Left renal cortex interstitium (tissue), 4 donors: ENCODE data around the gene CLEC14A. TPM values are rescaled to one million over a fixed set of nuclear protein-coding genes. Genes with fewer than 3 reads are reported as not detected.

Source experiments
- DNase-seq, 4 donors: peaks; one replicate each; pipeline ENCODE4 v3.0.0-alpha.2; 2013; ENCODE audit warnings: low read depth in 4 of 4, low spot score in 2 of 4, missing footprints in 1 of 4
- polyA plus RNA-seq, 4 donors: library from polyadenylated mRNA; unstranded; fragments of 120-200 nt; gene quantifications; one replicate each; pipeline ENCODE4 v1.2.1, GENCODE V29; 2013; ENCODE audit not compliant: insufficient read length in 4 of 4

The CLEC14A gene
- polyA plus RNA-seq, 4 donors, result 14.0 to 20.6 (median 15.7) TPM

GRCh38 chr14:38252066-38252710 lies 3.7 kb downstream of the CLEC14A start:
- no peak for DNase-seq

DNA sequence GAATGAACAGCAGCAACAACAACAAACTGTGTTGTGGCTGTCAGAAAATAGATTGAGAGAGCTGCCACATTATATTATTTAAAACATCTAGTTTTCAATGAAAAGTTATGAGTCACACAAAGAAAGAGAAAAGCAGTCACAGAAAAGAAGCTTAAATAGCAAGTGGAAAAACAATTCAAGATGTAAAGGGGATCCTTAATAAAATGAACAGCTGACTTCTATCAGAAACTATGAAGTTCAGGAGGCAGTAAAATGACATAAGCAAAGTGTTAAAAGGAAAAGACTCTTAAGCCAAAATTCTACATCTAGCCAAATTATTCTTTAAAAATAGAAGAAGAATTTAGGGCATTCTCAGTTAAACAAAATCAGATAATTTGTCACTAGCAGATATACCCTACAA lies 5.6 kb downstream of the CLEC14A start:
- no peak for DNase-seq

- no peak for DNase-seq
These were observed 7.4 kb downstream of the CLEC14A start for GRCh38 chr14:38248321-38249028.

DNA sequence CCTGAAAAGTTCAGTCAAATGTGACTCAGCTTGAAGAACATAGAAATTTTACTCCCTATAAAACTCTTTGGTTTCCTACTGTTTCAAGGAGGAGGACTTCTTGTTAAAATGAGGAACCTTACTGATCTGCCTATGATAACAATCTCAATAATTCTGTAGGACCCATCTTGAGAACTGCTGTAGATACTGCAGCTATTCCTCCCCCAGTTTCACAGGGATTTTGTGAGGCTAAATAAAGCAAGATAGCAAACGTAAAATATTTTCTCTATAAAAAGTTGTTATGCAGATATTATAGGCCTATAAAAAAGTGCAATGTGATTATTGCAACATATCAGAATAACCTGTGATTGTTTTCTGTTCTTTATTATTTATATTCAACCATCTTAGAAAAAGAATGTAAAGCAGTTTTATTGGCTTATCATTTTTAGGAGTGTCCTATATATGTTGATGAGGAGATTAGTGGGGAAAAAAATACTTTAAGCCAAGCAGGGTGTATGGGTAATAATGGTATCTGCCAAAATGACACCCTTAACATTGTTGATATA lies 12.1 kb downstream of the CLEC14A start:
- DNase-seq, result no peak

GRCh38 chr14:38238878-38239277 lies 17.0 kb downstream of the CLEC14A start:
- DNase-seq, result no peak

- no peak for DNase-seq
These were observed 17.6 kb downstream of the CLEC14A start for GRCh38 chr14:38238332-38238731.

- DNase-seq, result no peak
These were observed 22.7 kb downstream of the CLEC14A start for GRCh38 chr14:38233218-38233617.

DNA sequence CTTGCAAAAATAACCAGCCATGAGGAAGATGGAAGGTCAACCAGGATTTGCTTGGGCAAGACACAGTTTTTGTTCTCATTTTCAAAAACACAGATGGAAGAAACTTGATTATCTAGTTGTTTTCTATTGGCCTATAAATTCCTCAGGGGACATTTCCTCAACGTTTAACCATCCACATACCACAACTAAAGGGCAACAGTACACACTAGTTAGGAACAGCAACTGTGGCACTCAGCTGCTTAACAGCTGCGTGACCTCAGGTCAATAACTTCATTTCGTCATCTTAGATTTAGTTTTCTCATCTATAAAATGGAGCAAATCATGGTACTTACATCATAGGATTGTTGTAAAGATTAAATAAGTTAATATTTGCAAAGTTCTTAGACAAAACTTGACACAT lies 29.5 kb downstream of the CLEC14A start:
- DNase-seq, result no peak

- DNase-seq, result no peak
These were observed 29.9 kb downstream of the CLEC14A start for GRCh38 chr14:38225946-38226345.

DNA sequence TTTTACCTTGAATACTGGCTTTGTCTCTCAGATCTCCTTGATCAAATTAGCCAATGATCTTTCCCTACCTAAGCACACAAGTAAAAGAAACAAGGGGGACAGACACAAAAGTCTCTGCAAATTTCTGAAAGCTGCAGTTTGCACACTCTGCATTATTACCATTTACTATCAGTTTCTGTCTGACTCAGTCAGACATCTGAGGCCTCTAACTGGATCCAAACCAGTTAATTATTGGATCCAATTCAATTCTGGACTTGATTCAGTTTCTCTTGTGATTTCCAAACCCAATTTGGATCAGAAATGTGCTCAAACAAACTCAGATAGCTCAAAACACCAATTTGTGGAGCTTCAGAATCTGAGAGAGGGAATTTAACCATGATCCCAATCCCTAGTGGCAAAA lies 31.6 kb downstream of the CLEC14A start:
- no peak for DNase-seq

DNA sequence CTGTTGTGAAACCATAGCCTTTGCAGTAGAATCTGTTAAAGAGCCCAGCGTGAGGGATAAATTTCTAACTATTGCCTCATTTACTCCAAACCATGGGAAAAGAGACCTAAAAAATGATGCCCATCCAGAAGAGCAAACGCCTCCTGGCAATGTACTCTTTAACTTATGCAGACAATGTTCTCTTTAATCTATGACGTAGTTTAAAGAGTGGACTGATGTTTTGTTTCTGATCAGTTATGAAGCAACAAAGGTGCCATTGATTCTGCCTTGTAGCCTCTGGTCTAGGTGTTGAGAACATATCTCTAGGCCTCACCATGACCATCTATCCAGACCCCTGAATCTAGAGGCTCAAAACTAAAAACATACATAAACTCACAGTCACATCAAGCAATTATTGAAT lies 34.8 kb downstream of the CLEC14A start:
- no peak for DNase-seq

GRCh38 chr14:38217553-38217952 lies 38.3 kb downstream of the CLEC14A start:
- DNase-seq, result no peak

DNA sequence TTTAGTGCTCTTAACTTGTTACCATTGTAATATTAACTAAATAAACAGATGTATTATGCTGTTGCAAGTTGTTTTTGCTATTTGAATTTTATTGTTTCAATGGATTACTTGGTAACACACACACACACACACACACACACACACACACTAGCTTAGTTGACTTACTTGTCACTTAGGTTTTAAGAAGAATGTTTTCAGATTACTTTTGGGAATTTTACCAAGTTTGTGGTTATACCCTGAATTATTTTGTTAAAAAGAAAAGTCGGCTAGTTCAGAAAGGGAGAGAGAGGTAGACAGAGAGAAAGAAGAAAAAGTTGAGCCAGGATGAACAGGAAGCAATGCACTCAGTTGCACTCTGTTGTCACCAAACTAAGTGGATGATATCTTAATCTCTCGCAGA lies 42.9 kb downstream of the CLEC14A start:
- no peak for DNase-seq

DNA sequence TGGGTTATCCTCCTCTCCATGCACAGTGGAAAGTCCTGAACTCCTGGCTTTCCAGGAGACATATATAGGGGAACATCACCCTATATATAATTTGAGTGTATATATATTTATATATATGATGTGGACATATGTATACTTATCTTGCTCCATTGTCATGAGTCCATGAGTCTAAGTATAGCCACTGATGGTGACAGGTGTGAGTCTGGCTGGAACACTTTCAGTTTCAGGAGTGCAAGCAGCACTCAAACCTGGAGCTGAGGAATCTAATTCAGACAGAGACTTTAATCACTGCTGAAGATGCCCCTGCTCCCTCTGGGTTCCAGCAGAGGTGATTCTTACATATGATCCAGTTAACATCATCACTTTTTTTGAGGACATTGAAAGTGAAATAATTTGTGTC lies 43.8 kb downstream of the CLEC14A start:
- DNase-seq, result no peak

DNA sequence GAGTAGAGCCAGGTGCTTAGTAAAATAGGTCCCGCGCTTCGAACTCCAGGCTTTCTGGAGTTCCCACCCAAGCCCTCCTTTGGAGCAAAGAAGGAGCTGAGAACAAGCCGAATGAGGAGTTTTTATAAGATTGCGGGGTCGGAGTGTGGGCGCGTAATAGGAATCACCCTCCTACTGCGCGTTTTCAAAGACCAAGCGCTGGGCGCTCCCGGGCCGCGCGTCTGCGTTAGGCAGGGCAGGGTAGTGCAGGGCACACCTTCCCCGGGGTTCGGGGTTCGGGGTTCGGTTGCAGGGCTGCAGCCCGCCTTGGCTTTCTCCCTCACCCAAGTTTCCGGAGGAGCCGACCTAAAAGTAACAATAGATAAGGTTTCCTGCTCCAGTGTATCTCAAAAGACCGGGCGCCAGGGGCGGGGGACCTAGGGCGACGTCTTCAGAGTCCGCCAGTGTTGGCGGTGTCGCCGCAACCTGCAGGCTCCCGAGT lies 44.6 kb downstream of the CLEC14A start:
- no peak for DNase-seq

- DNase-seq, result no peak
These were observed 45.2 kb downstream of the CLEC14A start for GRCh38 chr14:38210587-38211216.

GRCh38 chr14:38209572-38210557 lies 46.0 kb downstream of the CLEC14A start:
- no peak for DNase-seq

DNA sequence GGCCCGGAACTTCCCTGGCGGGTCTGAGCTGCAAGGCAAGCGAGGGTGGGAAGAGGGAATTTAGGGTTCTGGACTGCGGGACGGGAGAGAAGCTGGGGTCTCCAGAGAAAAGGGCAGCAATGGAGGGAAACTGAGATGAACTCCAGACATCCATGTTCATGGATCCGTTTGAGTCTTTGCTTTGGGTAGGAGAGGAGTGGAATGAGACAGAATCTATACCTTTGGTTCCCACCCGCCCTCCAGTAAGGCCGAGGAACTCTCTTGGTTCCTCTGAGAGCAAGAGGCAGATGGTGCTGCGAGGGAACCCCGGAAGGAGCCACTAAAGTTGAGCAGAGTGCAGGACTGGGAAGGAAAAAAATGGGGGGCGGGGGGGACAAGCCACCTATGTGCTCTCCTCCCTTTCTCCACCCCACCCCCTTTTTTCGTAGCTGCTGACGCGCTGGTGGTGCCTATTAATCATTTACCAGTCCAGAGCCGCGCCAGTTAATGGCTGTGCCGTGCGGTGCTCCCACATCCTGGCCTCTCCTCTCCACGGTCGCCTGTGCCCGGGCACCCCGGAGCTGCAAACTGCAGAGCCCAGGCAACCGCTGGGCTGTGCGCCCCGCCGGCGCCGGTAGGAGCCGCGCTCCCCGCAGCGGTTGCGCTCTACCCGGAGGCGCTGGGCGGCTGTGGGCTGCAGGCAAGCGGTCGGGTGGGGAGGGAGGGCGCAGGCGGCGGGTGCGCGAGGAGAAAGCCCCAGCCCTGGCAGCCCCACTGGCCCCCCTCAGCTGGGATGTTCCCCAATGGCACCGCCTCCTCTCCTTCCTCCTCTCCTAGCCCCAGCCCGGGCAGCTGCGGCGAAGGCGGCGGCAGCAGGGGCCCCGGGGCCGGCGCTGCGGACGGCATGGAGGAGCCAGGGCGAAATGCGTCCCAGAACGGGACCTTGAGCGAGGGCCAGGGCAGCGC lies 47.0 kb downstream of the CLEC14A start:
- no peak for DNase-seq
